ENCODE measurements around the gene ZNF273. TPM values are rescaled to one million over a fixed set of nuclear protein-coding genes. Genes with fewer than 3 reads are reported as not detected.
A peak's percentile ranks its signal among the peaks of the same experiment; 100 is the strongest.

ZNF273 gene
- total RNA-seq, 2 donors from 2014 or later = 5.9 to 6.7 TPM

- Mint-ChIP-seq H3K27ac (no peak overlapping the region), H3K36me3 (ENCODE audit: low read depth) (no peaks in the 10 kb centered on the region), H3K4me1 (peaks cover 6% of the 10 kb centered on the region), H3K4me3 (no peak overlapping the region), H3K27me3 (peaks cover 45% of the 10 kb centered on the region)
- no peaks in the 10 kb centered on the region for H3K9me3 ChIP-seq (ENCODE audit: control insufficient read depth, low read length, poor library complexity, severe bottlenecking)
- ATAC-seq (no peak), DNase-seq (no peak)
These were observed 30.5 kb upstream of the ZNF273 start for GRCh38 chr7:64872351-64873154.

GRCh38 chr7:64873155-64873500 is 29.9 kb upstream of the ZNF273 start:
- Mint-ChIP-seq H3K27me3 (peaks cover 47% of the 10 kb centered on the region), H3K27ac (no peak overlapping the region)
- H3K9me3 ChIP-seq (ENCODE audit: control insufficient read depth, low read length, poor library complexity, severe bottlenecking) = no peaks in the 10 kb centered on the region

GRCh38 chr7:64873517-64873916 is 29.6 kb upstream of the ZNF273 start:
- no peak for DNase-seq
- Mint-ChIP-seq H3K27ac (no peak overlapping the region), H3K4me1 (peaks cover 11% of the 10 kb centered on the region), H3K27me3 (peaks cover 47% of the 10 kb centered on the region), H3K4me3 (no peak overlapping the region), H3K36me3 (ENCODE audit: low read depth) (no peaks in the 10 kb centered on the region)
- no peaks in the 10 kb centered on the region for H3K9me3 ChIP-seq (ENCODE audit: control insufficient read depth, low read length, poor library complexity, severe bottlenecking)
- ATAC-seq = no peak

More at GRCh38 chr7:64873155-64873500, 29.9 kb upstream of the ZNF273 start:
- DNase-seq (no peak), ATAC-seq (no peak)
- Mint-ChIP-seq H3K36me3 (ENCODE audit: low read depth) (no peaks in the 10 kb centered on the region), H3K4me1 (peaks cover 11% of the 10 kb centered on the region), H3K4me3 (no peak overlapping the region)

- ATAC-seq (no peak), DNase-seq (no peak)
- H3K27me3 Mint-ChIP-seq = peaks cover 53% of the 10 kb centered on the region
- H3K36me3 Mint-ChIP-seq (ENCODE audit: low read depth) = no peaks in the 10 kb centered on the region
- H3K4me3 Mint-ChIP-seq = no peak overlapping the region
- peaks cover 13% of the 10 kb centered on the region for H3K4me1 Mint-ChIP-seq
- no peaks in the 10 kb centered on the region for H3K9me3 ChIP-seq (ENCODE audit: control insufficient read depth, low read length, poor library complexity, severe bottlenecking)
- no peak overlapping the region for H3K27ac Mint-ChIP-seq
These were observed 29.0 kb upstream of the ZNF273 start for GRCh38 chr7:64874114-64874513.

- H3K36me3 Mint-ChIP-seq (ENCODE audit: low read depth) = no peaks in the 10 kb centered on the region
- peaks cover 13% of the 10 kb centered on the region for H3K4me1 Mint-ChIP-seq
- peaks cover 55% of the 10 kb centered on the region for H3K27me3 Mint-ChIP-seq
- ATAC-seq (no peak), DNase-seq (no peak)
- no peak overlapping the region for H3K4me3 Mint-ChIP-seq
- no peak overlapping the region for H3K27ac Mint-ChIP-seq
- no peaks in the 10 kb centered on the region for H3K9me3 ChIP-seq (ENCODE audit: control insufficient read depth, low read length, poor library complexity, severe bottlenecking)
These were observed 28.4 kb upstream of the ZNF273 start for GRCh38 chr7:64874562-64875250.

GRCh38 chr7:64875258-64875657 is 27.8 kb upstream of the ZNF273 start:
- no peak overlapping the region for H3K27ac Mint-ChIP-seq
- ATAC-seq (no peak), DNase-seq (no peak)
- H3K27me3 Mint-ChIP-seq = peaks cover 55% of the 10 kb centered on the region
- H3K4me3 Mint-ChIP-seq = no peak overlapping the region
- no peaks in the 10 kb centered on the region for H3K9me3 ChIP-seq (ENCODE audit: control insufficient read depth, low read length, poor library complexity, severe bottlenecking)
- peaks cover 13% of the 10 kb centered on the region for H3K4me1 Mint-ChIP-seq
- H3K36me3 Mint-ChIP-seq (ENCODE audit: low read depth) = no peaks in the 10 kb centered on the region

- ATAC-seq = no peak
- no peak overlapping the region for H3K4me3 Mint-ChIP-seq
- no peak for DNase-seq
- H3K27ac Mint-ChIP-seq = no peak overlapping the region
- H3K36me3 Mint-ChIP-seq (ENCODE audit: low read depth) = no peaks in the 10 kb centered on the region
- H3K27me3 Mint-ChIP-seq = peaks cover 59% of the 10 kb centered on the region
- H3K4me1 Mint-ChIP-seq = peaks cover 13% of the 10 kb centered on the region
- H3K9me3 ChIP-seq (ENCODE audit: control insufficient read depth, low read length, poor library complexity, severe bottlenecking) = no peaks in the 10 kb centered on the region
These were observed 27.2 kb upstream of the ZNF273 start for GRCh38 chr7:64875658-64876406.

GRCh38 chr7:64876792-64877713 is 26.0 kb upstream of the ZNF273 start:
- H3K4me3 Mint-ChIP-seq = peak overlapping the region; percentile 85

GRCh38 chr7:64877714-64878610 is 25.1 kb upstream of the ZNF273 start:
- H3K9me3 ChIP-seq (ENCODE audit: control insufficient read depth, low read length, poor library complexity, severe bottlenecking) = no peaks in the 10 kb centered on the region
- peak; percentile 50 for ATAC-seq
- H3K27ac Mint-ChIP-seq = peak overlapping the region; percentile 63
- H3K4me3 Mint-ChIP-seq = peak overlapping the region; percentile 85
- no peaks in the 10 kb centered on the region for H3K36me3 Mint-ChIP-seq (ENCODE audit: low read depth)
- no peak for DNase-seq
- peaks cover 57% of the 10 kb centered on the region for H3K27me3 Mint-ChIP-seq
- peaks cover 18% of the 10 kb centered on the region for H3K4me1 Mint-ChIP-seq

More at GRCh38 chr7:64876792-64877713, 26.0 kb upstream of the ZNF273 start:
- ATAC-seq = peak; percentile 91
- H3K9me3 ChIP-seq (ENCODE audit: control insufficient read depth, low read length, poor library complexity, severe bottlenecking) = no peaks in the 10 kb centered on the region
- H3K27ac Mint-ChIP-seq = peak overlapping the region; percentile 63
- H3K4me1 Mint-ChIP-seq = peaks cover 13% of the 10 kb centered on the region
- H3K36me3 Mint-ChIP-seq (ENCODE audit: low read depth) = no peaks in the 10 kb centered on the region
- peak; percentile 42 to 71 (median 48) for DNase-seq
- peaks cover 56% of the 10 kb centered on the region for H3K27me3 Mint-ChIP-seq

- H3K9me3 ChIP-seq (ENCODE audit: control insufficient read depth, low read length, poor library complexity, severe bottlenecking) = no peaks in the 10 kb centered on the region
- Mint-ChIP-seq H3K4me3 (no peak overlapping the region), H3K27me3 (peaks cover 60% of the 10 kb centered on the region), H3K27ac (no peak overlapping the region), H3K4me1 (peaks cover 18% of the 10 kb centered on the region), H3K36me3 (ENCODE audit: low read depth) (no peaks in the 10 kb centered on the region)
- no peak for ATAC-seq
- DNase-seq = no peak
These were observed 24.4 kb upstream of the ZNF273 start for GRCh38 chr7:64878684-64879083.

- H3K9me3 ChIP-seq (ENCODE audit: control insufficient read depth, low read length, poor library complexity, severe bottlenecking) = no peaks in the 10 kb centered on the region
- Mint-ChIP-seq H3K36me3 (ENCODE audit: low read depth) (no peaks in the 10 kb centered on the region), H3K4me1 (peaks cover 18% of the 10 kb centered on the region), H3K27ac (no peak overlapping the region), H3K4me3 (no peak overlapping the region), H3K27me3 (peaks cover 61% of the 10 kb centered on the region)
- ATAC-seq (no peak), DNase-seq (no peak)
These were observed 23.9 kb upstream of the ZNF273 start for GRCh38 chr7:64879086-64879730.

All from T-helper 17 cell (primary cell).